ENCODE data around the gene NUDT14.

The NUDT14 gene

DNA sequence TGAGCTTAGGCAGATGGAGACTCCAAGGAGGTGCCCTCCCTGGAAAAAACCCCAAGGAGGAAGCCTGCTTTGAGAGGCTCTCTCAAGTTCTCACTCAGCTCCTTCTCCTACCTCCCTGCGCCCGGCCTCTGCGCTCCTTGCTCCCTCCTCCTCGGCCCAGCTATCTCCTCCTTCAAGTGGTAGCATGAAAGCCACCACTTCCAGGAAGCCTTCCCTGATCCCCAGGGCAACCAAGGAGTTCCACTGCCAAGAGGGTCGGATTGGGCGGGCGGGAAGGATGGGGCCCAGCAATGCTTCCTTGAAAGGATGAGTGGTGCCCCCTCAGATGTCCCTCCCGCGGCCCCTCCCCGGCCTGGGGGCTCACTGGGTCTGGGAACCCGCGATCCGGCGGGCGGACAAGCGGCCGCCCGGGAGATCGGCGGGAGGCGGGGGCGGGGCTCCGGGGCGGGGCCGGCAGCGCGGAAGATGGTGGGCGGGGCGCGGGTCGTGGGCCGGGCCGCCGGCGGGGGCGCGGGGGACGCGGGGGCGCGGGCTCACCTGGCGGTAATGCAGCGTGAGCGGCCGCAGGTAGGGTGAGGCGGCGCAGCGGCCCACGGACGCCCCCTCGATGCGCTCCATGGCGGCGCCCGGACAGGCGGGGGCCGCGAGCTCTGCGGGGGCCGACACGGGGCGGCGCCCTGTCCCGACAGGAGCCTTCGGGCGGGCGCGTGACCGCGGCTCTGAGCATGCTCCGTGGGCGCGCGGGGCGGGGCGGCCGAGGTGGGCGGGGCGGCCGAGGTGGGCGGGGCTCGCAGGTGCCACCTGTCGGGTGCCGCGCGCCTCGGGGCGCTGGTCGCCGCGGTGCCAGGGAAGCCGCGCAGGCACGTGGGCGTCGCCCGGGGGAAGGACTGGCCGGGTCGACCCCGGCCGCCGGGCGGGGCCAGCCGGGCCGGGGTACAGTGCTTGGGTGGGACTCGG lies at the start of gene NUDT14:
Gene NUDT14 (minus strand): TSS at position 721 of the 957 bp plus-strand sequence. CDS start 103 bp downstream, at position 618.
- Histone ChIP-seq H3K9ac (peak within 1 kb of the TSS; percentile 71; the same call in 1 of the 2 replicates), H3K4me2 (peak within 1 kb of the TSS; percentile 98), H3K4me3 (peak within 1 kb of the TSS; percentile 69), H3K27ac (peak within 1 kb of the TSS; percentile 53), H3K36me3 (0 out of 2 replicates have a peak, but pooled peaks cover 6% of the 10 kb centered on the region), H3K9me3 (no peaks in the 10 kb centered on the region), H3K4me1 (peaks cover 93% of the 10 kb centered on the region), H3K27me3 (no peaks in the 10 kb centered on the region), H4K20me1 (peaks cover 34% of the 10 kb centered on the region)
- no peak for TF ChIP-seq Cebpa-rat (IDR thresholded peaks at IDR 0.05)

GRCh38 chr14:105229099-105229655 lies 48.1 kb upstream of the NUDT14 start:
- peaks cover 55% of the 10 kb centered on the region for H3K36me3 ChIP-seq

DNA sequence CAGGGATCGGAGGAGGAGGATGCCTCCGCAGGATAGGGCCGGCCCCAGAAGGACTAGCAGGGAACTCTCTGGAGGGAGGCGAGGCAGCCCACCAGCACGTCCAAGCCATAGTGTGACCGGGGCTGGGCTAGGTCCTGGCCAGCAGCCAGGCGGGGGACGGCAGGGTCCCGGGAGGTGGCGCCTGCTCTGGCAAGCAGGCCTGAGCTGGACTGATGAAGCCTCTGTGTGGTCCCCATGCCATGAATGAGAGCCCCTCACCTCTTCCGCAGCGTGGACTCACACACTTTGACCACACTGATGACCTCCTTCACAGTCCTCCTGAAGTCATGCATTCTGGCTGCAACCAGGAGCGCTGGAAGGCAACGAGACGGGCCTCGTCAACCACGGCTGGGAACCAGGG lies 47.5 kb upstream of the NUDT14 start:
- H3K4me2 ChIP-seq = no peak overlapping the region
- peaks cover 4% of the 10 kb centered on the region for H3K9me3 ChIP-seq

More at GRCh38 chr14:105229099-105229655, 48.1 kb upstream of the NUDT14 start:
- Histone ChIP-seq H3K4me3 (no peak overlapping the region), H3K9me3 (peaks cover 4% of the 10 kb centered on the region), H3K4me2 (no peak overlapping the region), H3K4me1 (peaks cover 19% of the 10 kb centered on the region), H3K27me3 (no peaks in the 10 kb centered on the region), H4K20me1 (peaks cover 54% of the 10 kb centered on the region), H3K27ac (no peak overlapping the region), H3K9ac (no peak overlapping the region)
- TF ChIP-seq Cebpa-rat (IDR thresholded peaks at IDR 0.05) = no peak

GRCh38 chr14:105227346-105227745 lies 46.2 kb upstream of the NUDT14 start:
- TF ChIP-seq Cebpa-rat (IDR thresholded peaks at IDR 0.05) = no peak
- H3K9ac ChIP-seq = no peak overlapping the region
- peaks cover 72% of the 10 kb centered on the region for H4K20me1 ChIP-seq

More for the DNA sequence above, 47.5 kb upstream of the NUDT14 start:
- Histone ChIP-seq H3K27me3 (no peaks in the 10 kb centered on the region), H3K27ac (no peak overlapping the region), H3K36me3 (peaks cover 56% of the 10 kb centered on the region), H3K4me3 (no peak overlapping the region), H3K4me1 (peaks cover 25% of the 10 kb centered on the region), H3K9ac (no peak overlapping the region), H4K20me1 (peaks cover 60% of the 10 kb centered on the region)
- TF ChIP-seq Cebpa-rat (IDR thresholded peaks at IDR 0.05) = no peak

GRCh38 chr14:105226198-105226597 lies 45.1 kb upstream of the NUDT14 start:
- no peak for TF ChIP-seq Cebpa-rat (IDR thresholded peaks at IDR 0.05)
- Histone ChIP-seq H3K27ac (no peak overlapping the region), H3K9me3 (no peaks in the 10 kb centered on the region), H4K20me1 (peaks cover 84% of the 10 kb centered on the region), H3K4me1 (peaks cover 49% of the 10 kb centered on the region), H3K9ac (no peak overlapping the region), H3K4me3 (no peak overlapping the region), H3K36me3 (peaks cover 68% of the 10 kb centered on the region), H3K4me2 (no peak overlapping the region), H3K27me3 (no peaks in the 10 kb centered on the region)

More at GRCh38 chr14:105227346-105227745, 46.2 kb upstream of the NUDT14 start:
- Histone ChIP-seq H3K4me1 (peaks cover 37% of the 10 kb centered on the region), H3K27ac (no peak overlapping the region), H3K36me3 (peaks cover 60% of the 10 kb centered on the region), H3K4me2 (no peak overlapping the region), H3K27me3 (no peaks in the 10 kb centered on the region), H3K4me3 (no peak overlapping the region), H3K9me3 (peaks cover 3% of the 10 kb centered on the region)

- Histone ChIP-seq H3K4me3 (no peak overlapping the region), H3K36me3 (peaks cover 80% of the 10 kb centered on the region), H3K4me1 (peaks cover 60% of the 10 kb centered on the region), H4K20me1 (peaks cover 96% of the 10 kb centered on the region), H3K4me2 (peak overlapping the region; percentile 67), H3K9me3 (no peaks in the 10 kb centered on the region), H3K27me3 (no peaks in the 10 kb centered on the region), H3K9ac (no peak overlapping the region), H3K27ac (no peak overlapping the region)
- no peak for TF ChIP-seq Cebpa-rat (IDR thresholded peaks at IDR 0.05)
Observed at GRCh38 chr14:105224845-105225570, 43.9 kb upstream of the NUDT14 start.

GRCh38 chr14:105223770-105224544 lies 42.8 kb upstream of the NUDT14 start:
- H3K4me2 ChIP-seq = peak overlapping the region; percentile 67
- peaks cover 61% of the 10 kb centered on the region for H3K4me1 ChIP-seq
- H3K36me3 ChIP-seq = peaks cover 86% of the 10 kb centered on the region
- no peak overlapping the region for H3K4me3 ChIP-seq
- peaks cover 100% of the 10 kb centered on the region for H4K20me1 ChIP-seq
- no peak overlapping the region for H3K9ac ChIP-seq
- TF ChIP-seq Cebpa-rat (IDR thresholded peaks at IDR 0.05) = 0 out of 2 replicates have a peak, but pooled peaks have one; percentile 31
- H3K27ac ChIP-seq = no peak overlapping the region
- no peaks in the 10 kb centered on the region for H3K27me3 ChIP-seq
- no peaks in the 10 kb centered on the region for H3K9me3 ChIP-seq

GRCh38 chr14:105223260-105223659 lies 42.1 kb upstream of the NUDT14 start:
- TF ChIP-seq Cebpa-rat (IDR thresholded peaks at IDR 0.05) = no peak
- peaks cover 100% of the 10 kb centered on the region for H4K20me1 ChIP-seq
- H3K4me2 ChIP-seq = peak overlapping the region; percentile 67
- peaks cover 86% of the 10 kb centered on the region for H3K36me3 ChIP-seq
- peak overlapping the region; percentile 18 for H3K27ac ChIP-seq
- no peak overlapping the region; the same call in 1 of the 2 replicates for H3K9ac ChIP-seq
- H3K4me1 ChIP-seq = peaks cover 67% of the 10 kb centered on the region
- no peaks in the 10 kb centered on the region for H3K27me3 ChIP-seq
- H3K9me3 ChIP-seq = no peaks in the 10 kb centered on the region
- no peak overlapping the region for H3K4me3 ChIP-seq

All from BLaER1 (cell line).